IMR-90 (cell line): Measurements from ENCODE around the gene DELE1. TPM values are rescaled to one million over a fixed set of nuclear protein-coding genes. Genes with fewer than 3 reads are reported as not detected.

ENCODE experiments used
- ATAC-seq: fragments of 200-7000 bp; cut with Tn5 transposase; 2 replicates; pipeline ENCODE4 v1.9.1; 2020; ENCODE audit warnings: low read depth, mild to moderate bottlenecking, moderate library complexity
- BruUV-seq: library from RNA; stranded (reverse); fragments of 400-500 nt; replicated peaks from 2 replicates; lab custom pipeline; 2021; lab: Mats Ljungman, UMichigan
- CTCF ChIA-PET: fragments of 300-600 bp; formaldehyde crosslinking; extraction: SDS; loops from one replicate; lab custom pipeline; 2021; ENCODE audit warnings: antibody characterized with exemption; lab: Yijun Ruan, JAX
- POLR2A ChIA-PET: fragments of 300-600 bp; sonication (Branson Sonifier 250); formaldehyde crosslinking; loops from one replicate; lab custom pipeline; 2022; ENCODE audit warnings: antibody characterized with exemption; ENCODE audit not compliant: unreplicated experiment; lab: Charles Lee
- DNase-seq: peaks from one replicate; pipeline ENCODE4 v3.0.0; 2013
- H2AFZ ChIP-seq: replicated peaks from 2 replicates; pipeline ENCODE3; 2013; ENCODE audit warnings: low read length, mild to moderate bottlenecking; ENCODE audit not compliant: poor library complexity
- H2AK5ac ChIP-seq: 2 replicates; pipeline ENCODE4 v1.6.1; 2013; ENCODE audit warnings: low read depth, low read length, inconsistent platforms
- H2AK9ac ChIP-seq: replicated peaks from 2 replicates; pipeline ENCODE3; 2013; ENCODE audit warnings: mild to moderate bottlenecking, low read depth, low read length, moderate library complexity; ENCODE audit not compliant: poor library complexity
- H2BK120ac ChIP-seq: 2 replicates; pipeline ENCODE4 v1.6.1; 2013; ENCODE audit warnings: low read depth, low read length, inconsistent platforms
- H2BK15ac ChIP-seq: 3 replicates; pipeline ENCODE4 v1.6.1; 2013; ENCODE audit warnings: low read depth, low read length, inconsistent platforms
- H2BK20ac ChIP-seq: 2 replicates; pipeline ENCODE4 v1.6.1; 2013; ENCODE audit warnings: low read depth, mild to moderate bottlenecking, inconsistent platforms, low read length, moderate library complexity
- H2BK5ac ChIP-seq: 2 replicates; pipeline ENCODE4 v1.6.1; 2013; ENCODE audit warnings: mild to moderate bottlenecking, low read depth, low read length, inconsistent platforms; ENCODE audit not compliant: poor library complexity, severe bottlenecking
- H3K14ac ChIP-seq: replicated peaks from 2 replicates; pipeline ENCODE4 v1.6.1; 2013; ENCODE audit warnings: low read depth, low read length, inconsistent platforms
- H3K18ac ChIP-seq: 2 replicates; pipeline ENCODE4 v1.6.1; 2013; ENCODE audit warnings: low read depth, low read length, control low read depth
- H3K23ac ChIP-seq: 2 replicates; pipeline ENCODE4 v1.6.1; 2013; ENCODE audit warnings: low read depth, low read length, inconsistent platforms
- H3K27ac ChIP-seq: 2 replicates; pipeline ENCODE4 v1.5.1; 2013; ENCODE audit warnings: mild to moderate bottlenecking, control low read depth, low read length; ENCODE audit not compliant: insufficient read depth
- H3K27me3 ChIP-seq: 2 replicates; pipeline ENCODE4 v1.6.1; 2013; ENCODE audit warnings: low read length; ENCODE audit not compliant: control insufficient read depth, insufficient read depth
- H3K36me3 ChIP-seq: 2 replicates; pipeline ENCODE4 v1.6.1; 2013; ENCODE audit warnings: low read length, mixed read lengths; ENCODE audit not compliant: control insufficient read depth, insufficient read depth
- H3K4ac ChIP-seq: 2 replicates; pipeline ENCODE4 v1.6.1; 2013; ENCODE audit warnings: low read depth, low read length, inconsistent platforms
- H3K4me1 ChIP-seq: 2 replicates; pipeline ENCODE4 v1.6.1; 2013; ENCODE audit warnings: low read length, mixed read lengths; ENCODE audit not compliant: control insufficient read depth, insufficient read depth
- H3K4me2 ChIP-seq: 2 replicates; pipeline ENCODE4 v1.6.1; 2013; ENCODE audit warnings: low read depth, mild to moderate bottlenecking, control low read depth, low read length, moderate library complexity
- H3K4me3 ChIP-seq: 2 replicates; pipeline ENCODE4 v1.5.1; 2013; ENCODE audit warnings: low read depth, mild to moderate bottlenecking, control low read depth, low read length, moderate library complexity; ENCODE audit not compliant: insufficient read depth
- H3K56ac ChIP-seq: 2 replicates; pipeline ENCODE4 v1.6.1; 2013; ENCODE audit warnings: low read length, inconsistent platforms; ENCODE audit not compliant: insufficient read depth; ENCODE audit errors: extremely low read depth
- H3K79me1 ChIP-seq, 2 experiments: 2 replicates each; pipeline ENCODE4 v1.6.1; 2013; ENCODE audit warnings: low read length in 2 of 2, inconsistent platforms in 1 of 2, low read depth in 1 of 2
- H3K9ac ChIP-seq: 2 replicates; pipeline ENCODE4 v1.6.1; 2013; ENCODE audit warnings: low read depth, low read length, control low read depth
- H3K9me1 ChIP-seq: 2 replicates; pipeline ENCODE4 v1.6.1; 2013; ENCODE audit warnings: low read length, inconsistent platforms; ENCODE audit not compliant: insufficient read depth
- H3K9me3 ChIP-seq: 2 replicates; pipeline ENCODE4 v1.6.1; 2013; ENCODE audit warnings: low read length; ENCODE audit not compliant: control insufficient read depth, insufficient read depth
- H4K20me1 ChIP-seq: 2 replicates; pipeline ENCODE4 v1.6.1; 2013; ENCODE audit warnings: low read length, inconsistent platforms; ENCODE audit not compliant: insufficient read depth
- H4K5ac ChIP-seq: 2 replicates; pipeline ENCODE4 v1.6.1; 2013; ENCODE audit warnings: mild to moderate bottlenecking, low read depth, low read length, control low read depth
- H4K8ac ChIP-seq, 2 experiments: 2 replicates each; pipeline ENCODE4 v1.6.1; 2013; ENCODE audit warnings: low read depth in 2 of 2, low read length in 2 of 2, control low read depth in 1 of 2, inconsistent platforms in 1 of 2
- H4K91ac ChIP-seq: 2 replicates; pipeline ENCODE4 v1.6.1; 2013; ENCODE audit warnings: low read depth, low read length, inconsistent platforms; ENCODE audit not compliant: insufficient read depth
- BHLHE40 ChIP-seq: fragments of 150-350 bp; IDR thresholded peaks from 2 replicates; pipeline ENCODE4 v1.6.1; 2016; ENCODE audit warnings: mild to moderate bottlenecking, low read depth, low read length
- CEBPB ChIP-seq: IDR thresholded peaks from 2 replicates; pipeline ENCODE4 v1.6.1; 2012; ENCODE audit warnings: low read depth, low read length, improper control_type of control experiment
- CHD1 ChIP-seq: IDR thresholded peaks from 2 replicates; pipeline ENCODE4 v1.6.1; 2012; ENCODE audit warnings: low read depth, low read length, improper control_type of control experiment
- CTCF ChIP-seq: conservative IDR thresholded peaks from 2 replicates; pipeline ENCODE4 v1.5.1; 2012; ENCODE audit warnings: mild to moderate bottlenecking, low read depth, low read length, improper control_type of control experiment
- ELK1 ChIP-seq: fragments of 150-350 bp; IDR thresholded peaks from 2 replicates; pipeline ENCODE4 v1.6.1; 2016; ENCODE audit warnings: low read depth, mild to moderate bottlenecking, low read length, moderate library complexity, borderline replicate concordance
- FOS ChIP-seq: fragments of 150-350 bp; IDR thresholded peaks from 2 replicates; pipeline ENCODE4 v1.6.1; 2016; ENCODE audit warnings: low read depth, low read length
- MAFK ChIP-seq: IDR thresholded peaks from 2 replicates; pipeline ENCODE4 v1.6.1; 2012; ENCODE audit warnings: low read depth, low read length, improper control_type of control experiment
- MAZ ChIP-seq: IDR thresholded peaks from 2 replicates; pipeline ENCODE4 v1.6.1; 2012; ENCODE audit warnings: low read depth, mild to moderate bottlenecking, low read length, improper control_type of control experiment, moderate library complexity, borderline replicate concordance
- MXI1 ChIP-seq: IDR thresholded peaks from 2 replicates; pipeline ENCODE4 v1.6.1; 2012; ENCODE audit warnings: low read depth, mild to moderate bottlenecking, low read length, moderate library complexity, borderline replicate concordance
- NFE2L2 ChIP-seq: fragments of 150-350 bp; IDR thresholded peaks from 2 replicates; pipeline ENCODE4 v1.6.1; 2016; ENCODE audit warnings: low read depth, mild to moderate bottlenecking, low read length
- POLR2A ChIP-seq: IDR thresholded peaks from 2 replicates; pipeline ENCODE4 v1.6.1; 2012; ENCODE audit warnings: mild to moderate bottlenecking, low read depth, low read length
- RAD21 ChIP-seq: IDR thresholded peaks from 2 replicates; pipeline ENCODE4 v1.6.1; 2012; ENCODE audit warnings: low read length, improper control_type of control experiment
- RCOR1 ChIP-seq: IDR thresholded peaks from 2 replicates; pipeline ENCODE4 v1.6.1; 2012; ENCODE audit warnings: mild to moderate bottlenecking, low read length, improper control_type of control experiment; ENCODE audit not compliant: insufficient replicate concordance
- RFX5 ChIP-seq: IDR thresholded peaks from 2 replicates; pipeline ENCODE4 v1.8.0; 2012; ENCODE audit warnings: low read depth, mild to moderate bottlenecking, low read length, moderate library complexity
- SMC3 ChIP-seq: fragments of 150-350 bp; IDR thresholded peaks from 2 replicates; pipeline ENCODE4 v1.6.1; 2016; ENCODE audit warnings: low read depth, mild to moderate bottlenecking, antibody characterized with exemption, low read length, moderate library complexity
- USF2 ChIP-seq: fragments of 150-350 bp; IDR thresholded peaks from 2 replicates; pipeline ENCODE4 v1.6.1; 2017; ENCODE audit warnings: mild to moderate bottlenecking, antibody characterized with exemption, low read length, low read depth
- WGBS, 2 experiments: methylation state at CpG; one replicate each; pipeline versions ENCODE4 v1.1.5 to v1.1.7; 2013; ENCODE audit warnings: missing lambda C conversion rate in 2 of 2; ENCODE audit not compliant: insufficient read length in 1 of 2; ENCODE audit errors: extremely low coverage in 2 of 2; 5-methylcytosine and 5-hydroxymethylcytosine counted together
- dilution Hi-C: fragments of 300-500 bp; cut with HindIII; formaldehyde crosslinking; loops from one replicate; pipeline ENCODE4 v1.14.3; 2018; ENCODE audit warnings: low sequenced_read_pairs; ENCODE audit not compliant: unreplicated experiment
- in situ Hi-C: fragments of 300-500 bp; cut with MboI; formaldehyde crosslinking; loops from 3 replicates; pipeline ENCODE4 v1.14.3; 2019; ENCODE audit warnings: low sequenced_read_pairs, inconsistent platforms, mixed read lengths
- intact Hi-C: fragments of 100-400 bp; cut with micrococcal nuclease; formaldehyde crosslinking; loops from 2 replicates; pipeline ENCODE4 v1.10.0; 2022
- polyA plus RNA-seq, 3 experiments: library from polyadenylated mRNA; depleted of rRNA; stranded (reverse); fragments of >200 nt; gene quantifications; 2 replicates each; pipeline ENCODE4 v1.2.3, GENCODE V29; 2012; ENCODE audit warnings: low replicate concordance in 1 of 3
- total RNA-seq: library from RNA; depleted of rRNA; stranded (reverse); fragments of >200 nt; gene quantifications from 2 replicates; pipeline ENCODE4 v1.2.3, GENCODE V29; 2012

The DELE1 gene
- total and polyA plus RNA-seq, 2 of the 4 experiments (the other 2 are of a cell fraction) = 28.0 to 66.1 TPM

- H2AK5ac ChIP-seq = no peak overlapping the region
- H2BK20ac ChIP-seq = no peak overlapping the region
- no peak overlapping the region for H4K91ac ChIP-seq
- H3K56ac ChIP-seq = no peak overlapping the region
- dilution Hi-C loops = no loop called here
- H4K5ac ChIP-seq = no peak overlapping the region
- H2BK5ac ChIP-seq = no peak overlapping the region
- peaks cover 53% of the 10 kb centered on the region for H3K27me3 ChIP-seq
- no peak overlapping the region for H2BK15ac ChIP-seq
- no peaks in the 10 kb centered on the region for H3K79me1 ChIP-seq
- no peaks in the 10 kb centered on the region for H3K9me1 ChIP-seq
- ChIA-PET POLR2A (no interaction called here), CTCF (interaction anchor here (0.8 kb wide), 1 partner anchor 85 kb away, joined by 4 read pairs; the partner anchor contains the start of gene RNF14)
- ATAC-seq (no peak), DNase-seq (no peak)
- H3K4me1 ChIP-seq = no peaks in the 10 kb centered on the region; the same call in 1 of the 2 replicates
- no peak overlapping the region for H4K8ac ChIP-seq
- H3K4me2 ChIP-seq = no peak overlapping the region
- no peak overlapping the region for H3K18ac ChIP-seq
- intact Hi-C loops = no loop called here
- TF ChIP-seq CHD1 (no peak), NFE2L2 (no peak), RCOR1 (no peak), CTCF (no peak), CEBPB (no peak), POLR2A (no peak), MAZ (no peak), ELK1 (no peak), RFX5 (no peak), BHLHE40 (no peak), SMC3 (no peak), RAD21 (no peak), MXI1 (no peak), FOS (no peak), USF2 (no peak), MAFK (no peak)
- no peaks in the 10 kb centered on the region; the same call in 1 of the 2 replicates for H4K20me1 ChIP-seq
- no peak overlapping the region for H3K4ac ChIP-seq
- in situ Hi-C loops = loop anchor here (5.0 kb wide), 1 partner anchor 187 kb away; no protein-coding TSS in a partner anchor
- no peak overlapping the region for H3K4me3 ChIP-seq
- H2AK9ac ChIP-seq = no peak overlapping the region
- H3K23ac ChIP-seq = no peak overlapping the region
- H3K9ac ChIP-seq = no peak overlapping the region
- H3K27ac ChIP-seq = no peak overlapping the region
- no peak overlapping the region for H2AFZ ChIP-seq
- H2BK120ac ChIP-seq = no peak overlapping the region
- H3K9me3 ChIP-seq = no peaks in the 10 kb centered on the region
- WGBS, 2 experiments = no CpG with 5 or more reads among the region's 8 CpGs
- no peak overlapping the region for H3K14ac ChIP-seq
- H3K36me3 ChIP-seq = no peaks in the 10 kb centered on the region
- no TSS peak for BruUV-seq
Measured at GRCh38 chr5:141883892-141884318, 39.8 kb upstream of the DELE1 start.
